C4-2B (cell line): ENCODE data around the gene ZCCHC2.

ENCODE experiments used
- CTCF ChIP-seq: fragments of 450-650 bp; conservative IDR thresholded peaks from 2 replicates; pipeline ENCODE4 v1.5.1; 2017; ENCODE audit warnings: mild to moderate bottlenecking
- ZFX ChIP-seq: fragments of 450-650 bp; IDR thresholded peaks from 2 replicates; pipeline ENCODE4 v1.6.1; 2017

GRCh38 chr18:62610701-62611411, 88.0 kb downstream of the ZCCHC2 start:
- no peak for TF ChIP-seq CTCF
- no peak for TF ChIP-seq ZFX
